MCF 10A (cell line): ENCODE data around the gene SLC34A2. TPM values are rescaled to one million over a fixed set of nuclear protein-coding genes. Genes with fewer than 3 reads are reported as not detected.

Source experiments
- BruUV-seq: library from RNA; stranded (reverse); fragments of 400-500 nt; replicated peaks from 2 replicates; lab custom pipeline; 2021; lab: Mats Ljungman, UMichigan
- CTCF ChIA-PET: fragments of 300-600 bp; sonication (Branson Sonifier 250); formaldehyde crosslinking; extraction: SDS; loops from one replicate; lab custom pipeline; 2021; ENCODE audit warnings: antibody characterized with exemption, inconsistent platforms; lab: Yijun Ruan, JAX
- POLR2A ChIA-PET: fragments of 300-600, 350-650 bp; sonication (Branson Sonifier 250); formaldehyde crosslinking; extraction: SDS; loops from one replicate; lab custom pipeline; 2020; ENCODE audit warnings: antibody characterized with exemption, inconsistent platforms; lab: Yijun Ruan, JAX
- DNase-seq: peaks from one replicate; pipeline ENCODE4 v3.0.0-alpha.2; 2018; ENCODE audit not compliant: unreplicated experiment
- H3K27ac Mint-ChIP-seq: one replicate; pipeline ENCODE4 v1.8.0; 2022; ENCODE audit warnings: mild to moderate bottlenecking, low read depth, mixed read lengths; ENCODE audit not compliant: unreplicated experiment
- H3K27me3 Mint-ChIP-seq: one replicate; pipeline ENCODE4 v1.8.0; 2022; ENCODE audit warnings: mixed read lengths; ENCODE audit not compliant: insufficient read depth, unreplicated experiment
- H3K36me3 Mint-ChIP-seq: one replicate; pipeline ENCODE4 v1.8.0; 2022; ENCODE audit warnings: mild to moderate bottlenecking, moderate library complexity, mixed read lengths; ENCODE audit not compliant: insufficient read depth, unreplicated experiment
- H3K4me1 Mint-ChIP-seq: one replicate; pipeline ENCODE4 v1.8.0; 2022; ENCODE audit warnings: mixed read lengths; ENCODE audit not compliant: insufficient read depth, unreplicated experiment
- H3K4me3 Mint-ChIP-seq: one replicate; pipeline ENCODE4 v1.8.0; 2022; ENCODE audit warnings: mild to moderate bottlenecking, moderate library complexity, mixed read lengths; ENCODE audit not compliant: unreplicated experiment
- H3K9me3 Mint-ChIP-seq: one replicate; pipeline ENCODE4 v1.8.0; 2022; ENCODE audit warnings: mixed read lengths; ENCODE audit not compliant: unreplicated experiment
- CTCF ChIP-seq: fragments of 200-600 bp; IDR thresholded peaks from one replicate; pipeline ENCODE4 v1.8.0; 2022; ENCODE audit warnings: antibody characterized with exemption, mild to moderate bottlenecking; ENCODE audit not compliant: unreplicated experiment
- intact Hi-C: fragments of 100-400 bp; cut with micrococcal nuclease; formaldehyde crosslinking; loops from 2 replicates; pipeline ENCODE4 v1.14.1; 2022
- total RNA-seq: library from RNA; stranded (reverse); gene quantifications from 2 replicates; pipeline ENCODE4 v1.2.3, GENCODE V29; 2022

Gene SLC34A2
- total RNA-seq, 1 experiment from 2014 or later: not detected

GRCh38 chr4:25727711-25728493 lies 72.3 kb downstream of the SLC34A2 start:
- Mint-ChIP-seq H3K4me3 (no peak overlapping the region), H3K9me3 (no peaks in the 10 kb centered on the region), H3K27me3 (no peaks in the 10 kb centered on the region), H3K4me1 (no peaks in the 10 kb centered on the region), H3K36me3 (no peaks in the 10 kb centered on the region), H3K27ac (no peak overlapping the region)
- BruUV-seq: no TSS peak
- TF ChIP-seq CTCF: no peak
- ChIA-PET POLR2A (no interaction called here), CTCF (interaction anchor here (0.6 kb wide), 1 partner anchor 202 kb away, joined by 4 read pairs; no protein-coding TSS in a partner anchor)
- intact Hi-C loops: no loop called here
- DNase-seq: no peak

Other genes with a start within 250 kb of the SLC34A2 start
- gene SEL1L3, start 207.1 kb downstream of the SLC34A2 start, total RNA-seq: 28.1 and 49.4 TPM in 2 replicates